Hematopoietic multipotent progenitor cell treated with erythropoietin and hydrocortisone succinate and interleukin-3 and kit ligand, for 17 days (in vitro differentiated cells): ENCODE data around the gene KRTAP10-4.
"Not testable (repeated sequence)": the region's sequence is repeated elsewhere in the genome, so short reads cannot be mapped to it uniquely, and the experiment has no call there.

Source experiments
- DNase-seq: peaks from one replicate; pipeline ENCODE4 v3.0.0-alpha.2; 2015; ENCODE audit warnings: low spot score

The KRTAP10-4 gene

GRCh38 chr21:44579056-44579832 lies 5.7 kb downstream of the KRTAP10-4 start:
- DNase-seq: no peak

- no peak for DNase-seq
Measured at GRCh38 chr21:44579833-44580144, 6.3 kb downstream of the KRTAP10-4 start.

GRCh38 chr21:44580231-44580821 lies 6.8 kb downstream of the KRTAP10-4 start, which contains the start of gene KRTAP10-5:
Gene KRTAP10-5 (minus strand): TSS chr21:44580604. CDS start chr21:44580578, 26 bp downstream.
- not testable (repeated sequence) for DNase-seq

- no peak for DNase-seq
Measured at GRCh38 chr21:44581158-44581557, 7.6 kb downstream of the KRTAP10-4 start.

DNA sequence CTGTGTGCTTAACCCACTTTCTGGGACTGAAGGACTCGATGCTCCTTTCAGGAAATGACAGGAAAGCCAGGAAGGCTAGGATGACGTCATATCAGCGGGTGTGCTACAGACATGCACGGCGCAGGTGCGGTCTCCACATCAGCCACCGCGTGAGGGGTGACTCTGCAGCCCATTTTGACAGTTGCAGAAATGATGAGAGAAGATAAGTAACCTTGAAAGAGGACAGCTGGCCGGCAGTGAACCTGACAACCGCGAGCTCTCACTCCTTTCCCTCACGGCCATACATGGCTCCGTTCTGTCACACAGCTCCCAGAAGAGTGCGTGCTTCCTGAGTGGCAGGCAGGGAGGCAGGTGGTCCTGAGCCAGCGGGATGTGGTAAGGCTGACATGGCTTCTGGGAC lies 8.5 kb downstream of the KRTAP10-4 start:
- DNase-seq: no peak

DNA sequence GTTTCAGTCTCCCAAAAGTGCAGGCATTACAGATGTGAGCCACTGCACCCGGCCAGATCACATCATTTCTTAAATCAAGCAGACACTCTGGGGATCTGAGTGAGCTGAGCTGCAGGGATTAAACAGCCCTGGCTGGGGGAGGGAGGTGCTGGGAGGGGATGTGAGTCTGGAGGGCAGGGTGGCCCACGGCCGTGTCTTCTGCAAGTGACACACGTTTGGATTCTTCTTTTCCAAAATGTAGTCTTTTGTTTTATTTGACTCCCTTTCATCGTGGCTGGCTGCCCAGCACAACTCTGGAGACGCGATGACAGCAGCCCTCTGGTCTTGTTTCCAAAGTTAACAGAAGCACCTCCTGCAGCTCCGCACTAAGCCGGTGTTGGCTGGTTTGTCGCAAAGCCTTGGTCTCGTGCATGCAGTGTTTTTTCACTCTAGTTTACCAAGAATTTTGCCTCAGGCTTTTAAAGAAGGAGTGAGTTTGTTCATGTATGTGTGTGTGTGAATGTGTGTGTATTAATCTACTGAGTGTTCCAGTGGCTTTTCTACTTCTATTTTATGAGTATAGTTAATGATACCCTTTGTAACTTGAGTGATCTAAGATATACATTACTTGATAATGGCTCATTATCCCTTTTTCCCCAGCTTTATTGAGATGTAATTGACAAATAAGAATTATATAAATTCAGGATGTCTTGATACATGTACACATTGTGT lies 9.7 kb downstream of the KRTAP10-4 start:
- DNase-seq: no peak

- DNase-seq: no peak
Measured at GRCh38 chr21:44583800-44584147, 10.2 kb downstream of the KRTAP10-4 start.

DNA sequence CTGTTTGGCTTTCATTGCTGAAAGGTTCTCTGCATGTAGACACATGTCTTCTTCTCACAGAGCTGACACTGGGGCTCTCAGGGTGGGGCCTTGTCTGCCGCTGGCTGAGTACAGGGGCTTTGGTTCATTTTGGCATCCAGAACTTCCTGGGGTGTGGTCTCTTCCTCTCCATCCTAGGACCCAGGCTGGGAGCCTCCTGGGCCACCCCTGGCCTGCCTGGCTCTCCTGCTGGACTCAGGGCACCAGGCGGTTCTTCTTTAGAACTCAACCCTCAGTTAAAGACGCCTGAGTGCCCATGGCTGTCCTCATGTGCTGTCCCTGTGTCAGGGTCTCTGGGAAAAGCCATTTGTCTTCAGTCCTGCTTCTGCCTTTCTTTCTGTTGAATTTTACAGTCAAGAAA lies 12.4 kb downstream of the KRTAP10-4 start:
- DNase-seq: no peak

GRCh38 chr21:44589094-44589493 lies 15.6 kb downstream of the KRTAP10-4 start:
- no peak for DNase-seq

GRCh38 chr21:44589586-44590305 lies 16.2 kb downstream of the KRTAP10-4 start:
- no peak for DNase-seq

- DNase-seq: no peak
Measured at GRCh38 chr21:44590311-44590721, 16.8 kb downstream of the KRTAP10-4 start.

- DNase-seq: not testable (repeated sequence)
Measured at GRCh38 chr21:44590897-44591800, 17.6 kb downstream of the KRTAP10-4 start.

DNA sequence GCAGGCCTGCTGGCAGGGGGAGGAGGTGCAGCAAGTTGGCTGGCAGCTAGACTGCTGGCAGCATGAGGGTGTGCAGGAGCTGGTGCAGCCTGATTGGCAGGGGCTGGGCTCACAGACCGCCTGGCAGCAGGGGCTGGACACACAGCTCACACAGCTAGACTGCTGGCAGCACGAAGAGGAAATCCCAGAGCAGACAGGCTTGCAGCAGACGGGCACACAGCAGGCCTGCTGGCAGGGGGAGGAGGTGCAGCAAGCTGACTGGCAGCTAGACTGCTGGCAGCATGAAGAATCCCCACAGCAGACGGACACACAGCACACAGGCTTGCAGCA lies 18.2 kb downstream of the KRTAP10-4 start:
- DNase-seq: not testable (repeated sequence)

GRCh38 chr21:44592446-44593311 lies 19.1 kb downstream of the KRTAP10-4 start, which contains the start of gene KRTAP10-6:
Gene KRTAP10-6 (minus strand): TSS chr21:44592505. CDS start chr21:44592484, 21 bp downstream.
- no peak for DNase-seq

- peak; percentile 72 for DNase-seq
Measured at GRCh38 chr21:44593598-44594405, 20.3 kb downstream of the KRTAP10-4 start.

GRCh38 chr21:44594406-44594916 lies 20.9 kb downstream of the KRTAP10-4 start:
- DNase-seq: no peak

- no peak for DNase-seq
Measured at GRCh38 chr21:44595524-44595923, 22.0 kb downstream of the KRTAP10-4 start.

- no peak for DNase-seq
Measured at GRCh38 chr21:44596068-44596725, 22.7 kb downstream of the KRTAP10-4 start.

DNA sequence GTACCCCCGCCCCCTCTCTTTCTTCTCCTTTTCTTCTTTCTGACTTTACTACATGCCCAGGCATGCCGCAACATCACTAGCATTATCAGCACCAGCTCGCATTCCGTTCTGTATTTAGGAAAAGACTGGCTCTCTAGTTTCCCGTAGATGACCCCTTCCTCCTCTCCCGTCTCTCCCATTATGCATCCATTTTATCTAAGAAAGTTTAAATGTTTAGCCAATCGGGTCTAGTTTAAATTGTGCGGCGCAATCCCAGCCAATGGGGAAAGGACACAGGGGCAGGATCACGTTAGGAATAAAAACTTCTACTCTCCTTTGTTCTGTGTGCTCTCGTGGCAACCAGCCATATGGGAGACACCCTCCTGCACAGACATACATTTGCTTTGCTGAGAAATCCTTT lies 24.5 kb downstream of the KRTAP10-4 start:
- DNase-seq: no peak
